ENCODE data around the gene LIPH.
"Not testable (repeated sequence)": the region's sequence is repeated elsewhere in the genome, so short reads cannot be mapped to it uniquely, and the experiment has no call there.

Gene LIPH

DNA sequence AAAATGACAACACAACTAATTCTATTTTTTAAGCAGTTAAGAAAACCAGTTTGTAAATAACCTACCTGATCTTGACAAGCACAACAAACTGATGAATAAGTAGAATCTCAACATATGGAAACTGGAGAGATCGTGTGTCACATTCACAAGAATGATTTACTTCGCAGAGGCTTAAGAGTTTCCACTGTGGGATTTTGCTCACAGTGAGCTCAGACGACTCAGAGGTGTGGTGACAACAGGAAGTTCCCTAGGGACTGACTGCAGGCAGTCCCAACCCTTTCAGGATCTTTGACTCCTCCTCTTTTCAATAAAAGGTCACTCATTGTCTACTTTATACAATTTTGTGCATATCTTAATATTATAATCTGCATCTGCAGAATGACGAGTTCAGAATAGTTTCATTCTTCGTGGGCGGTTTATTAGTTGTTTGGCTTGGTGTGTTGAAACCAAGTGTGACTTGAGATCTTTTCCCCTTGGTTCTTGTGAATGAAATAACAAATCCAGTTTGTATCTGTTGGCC is at the start of gene LIPH:
LIPH (minus strand) TSS at position 231 of the 520 bp plus-strand sequence; CDS start at position 114, 117 bp downstream.
- DNase-seq, result peak; percentile 69

- DNase-seq, result no peak
These were observed 43.1 kb upstream of the LIPH start for GRCh38 chr3:185595526-185595925.

DNA sequence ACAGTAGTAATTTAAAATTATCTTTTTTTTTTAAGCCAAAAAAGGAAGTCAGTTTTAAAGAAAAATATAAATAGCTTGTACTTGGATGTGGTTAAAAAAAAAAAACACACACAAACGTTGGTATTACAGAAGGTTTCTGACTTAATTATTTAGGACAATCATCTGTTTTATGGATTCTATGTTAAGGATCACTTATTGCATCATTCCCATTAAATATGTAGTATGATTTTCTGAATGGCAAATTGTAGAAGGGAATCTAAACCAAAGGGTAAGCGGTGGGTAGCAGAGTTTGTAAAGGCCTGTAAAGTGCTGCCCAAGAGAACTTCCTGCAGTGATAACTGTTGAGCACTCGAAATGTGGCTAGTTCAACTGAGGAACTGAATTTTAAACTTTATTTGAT is 41.7 kb upstream of the LIPH start:
- no peak for DNase-seq

- DNase-seq, result no peak
These were observed 34.3 kb upstream of the LIPH start for GRCh38 chr3:185586686-185587039.

DNA sequence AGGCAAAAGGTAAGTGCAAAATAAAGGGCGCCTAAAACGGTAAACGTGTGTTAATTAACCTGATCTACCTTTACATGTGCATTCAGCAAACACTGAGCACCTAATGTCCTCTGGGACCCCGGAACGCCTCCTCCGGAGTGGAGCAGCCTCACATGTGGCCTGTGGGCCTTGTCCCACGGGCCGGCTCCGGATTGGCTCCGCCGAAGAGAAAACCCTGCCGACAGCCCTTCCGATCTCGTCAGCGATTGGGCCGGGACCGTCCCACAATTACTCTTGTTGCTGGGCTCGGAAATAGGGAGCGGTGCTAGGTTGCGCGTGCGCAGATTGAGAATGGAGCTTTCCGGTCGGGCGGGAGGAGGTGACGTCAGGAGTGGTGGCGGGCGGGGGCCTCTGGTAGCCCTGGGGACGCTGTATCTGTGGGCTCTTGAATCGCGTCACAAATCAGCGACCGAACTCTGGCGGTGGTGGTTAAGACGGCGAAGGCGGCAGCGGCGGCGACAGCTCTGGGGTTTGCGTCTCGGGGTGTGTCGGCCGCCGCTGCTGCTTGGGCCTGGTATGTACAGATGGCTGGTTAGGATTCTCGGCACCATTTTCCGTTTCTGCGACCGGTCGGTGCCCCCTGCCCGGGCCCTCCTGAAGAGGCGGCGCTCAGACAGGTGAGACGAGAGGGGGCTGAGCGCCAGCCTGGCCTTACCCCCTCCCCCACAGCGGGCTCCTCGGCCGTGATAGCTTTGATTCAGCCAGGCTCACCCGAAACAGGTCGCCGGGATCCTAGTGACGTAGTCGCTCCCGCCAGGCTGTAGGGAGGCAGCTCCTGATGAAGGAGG is 33.7 kb upstream of the LIPH start, which contains the start of gene SENP2:
SENP2 (plus strand) TSS at position 437 of the 827 bp plus-strand sequence; CDS start at position 556, 119 bp downstream.
- DNase-seq, result peak; percentile 100

- no peak for DNase-seq
These were observed 33.1 kb upstream of the LIPH start for GRCh38 chr3:185585518-185585858.

DNA sequence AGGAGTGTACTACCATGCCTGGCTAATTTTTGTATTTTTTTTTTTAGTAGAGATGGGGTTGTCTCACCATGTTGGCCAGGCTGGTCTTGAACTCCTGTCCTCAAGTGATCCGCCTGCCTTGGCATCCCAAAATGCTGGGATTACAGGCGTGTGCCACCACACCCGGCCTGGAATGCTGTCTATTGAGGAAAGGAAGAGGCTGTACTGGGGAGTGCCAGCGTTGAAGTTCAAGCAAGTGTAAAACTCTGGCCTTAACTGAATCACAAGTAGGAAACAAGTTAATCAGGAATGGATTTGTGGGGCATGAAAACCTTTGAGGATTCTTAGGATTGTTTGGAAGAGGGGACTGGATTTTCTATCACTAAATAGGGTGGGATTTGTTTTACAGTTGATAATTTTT is 32.3 kb upstream of the LIPH start:
- DNase-seq, result no peak

DNA sequence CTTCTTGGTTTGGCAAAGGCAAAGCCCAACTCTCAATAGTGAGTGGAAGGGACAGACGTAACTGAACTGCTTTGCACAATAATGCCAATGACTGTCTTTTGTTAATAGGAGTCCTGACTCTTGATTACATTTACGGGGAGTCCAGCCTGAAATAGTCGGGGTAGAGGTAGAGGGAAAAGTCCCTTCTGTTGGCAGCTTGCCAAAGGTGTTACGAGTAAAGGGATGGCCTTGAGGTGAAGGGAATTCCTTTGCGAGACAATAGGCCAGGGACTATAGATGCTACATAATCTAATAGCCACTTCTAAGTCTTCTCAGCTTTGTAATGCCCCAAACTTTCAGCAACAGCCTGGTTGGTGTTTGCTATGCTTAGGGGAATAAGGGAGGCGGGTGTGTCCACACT is 31.5 kb upstream of the LIPH start:
- DNase-seq, result no peak

DNA sequence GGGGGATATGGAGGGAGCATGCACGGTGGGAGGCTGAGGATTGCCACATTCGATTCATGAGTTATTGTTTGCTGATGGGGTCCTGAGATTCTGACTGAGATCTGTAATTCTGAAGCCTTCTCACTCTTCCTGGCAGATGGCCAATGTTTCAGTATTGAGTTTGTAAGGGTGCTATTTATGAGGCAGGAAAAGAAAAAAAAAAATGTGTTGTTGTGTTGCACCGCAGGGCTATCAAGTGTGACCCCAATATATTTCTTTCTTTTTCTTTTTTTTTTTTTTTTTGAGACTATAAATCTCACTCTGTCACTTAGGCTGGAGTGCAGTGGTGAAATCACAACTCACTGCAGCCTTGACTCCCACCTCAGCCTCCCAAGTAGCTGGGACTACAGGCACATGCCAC is 30.5 kb upstream of the LIPH start:
- no peak for DNase-seq

GRCh38 chr3:185582236-185582635 is 29.8 kb upstream of the LIPH start:
- no peak for DNase-seq

DNA sequence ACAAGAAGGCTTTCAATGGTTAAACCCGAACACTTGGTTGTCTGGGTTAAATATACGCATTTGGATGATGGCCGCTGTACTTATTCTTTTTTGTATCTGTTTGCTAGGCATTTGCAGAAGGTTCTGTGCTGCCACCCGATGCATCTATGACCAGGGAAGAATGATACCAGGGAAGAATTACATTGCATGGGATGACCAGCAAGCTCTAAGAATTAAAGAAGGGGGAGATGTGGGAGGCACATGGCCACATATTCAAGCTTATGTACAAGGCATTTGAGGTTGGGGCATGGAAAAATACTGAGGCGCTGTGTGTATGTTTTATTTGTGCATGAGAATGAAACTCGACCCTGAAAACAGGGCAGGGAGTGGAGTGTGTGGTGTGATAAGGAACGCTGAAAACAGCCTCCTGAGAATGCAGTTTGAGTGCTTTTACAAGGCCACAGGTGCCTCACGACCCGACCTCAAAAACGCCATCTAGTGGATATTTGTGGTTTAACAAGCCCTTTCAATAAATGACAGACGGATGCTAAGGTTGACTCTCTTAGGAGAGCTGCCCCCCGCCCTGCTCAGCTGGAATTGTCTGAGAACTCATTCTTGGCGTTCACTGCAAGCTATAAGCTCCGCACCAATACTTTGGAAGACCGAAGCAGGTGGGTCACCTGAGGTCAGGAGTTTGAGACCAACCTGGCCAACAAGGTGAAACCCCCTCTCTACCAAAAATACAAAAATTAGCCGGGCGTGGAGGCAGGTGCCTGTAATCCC is 22.9 kb upstream of the LIPH start:
- DNase-seq, result peak; percentile 84

DNA sequence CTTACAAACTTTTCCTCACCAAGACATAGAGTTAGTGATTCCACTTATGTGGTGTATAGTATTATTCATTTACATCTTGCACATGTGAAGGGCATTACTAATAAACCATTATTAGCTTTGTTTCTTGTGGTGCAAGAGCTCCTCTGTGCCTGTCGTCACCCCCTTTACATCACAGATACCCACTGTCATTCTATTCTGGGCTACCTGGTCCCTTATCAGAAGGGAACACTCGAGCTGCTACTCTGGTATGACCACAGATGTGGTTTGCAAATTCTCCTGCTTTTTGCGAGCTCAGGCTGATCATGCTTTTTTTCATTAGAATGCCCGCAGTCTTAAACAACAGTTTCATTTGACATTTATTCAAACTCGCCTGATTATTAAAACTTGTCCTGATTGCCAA is 19.8 kb upstream of the LIPH start:
- DNase-seq, result no peak

DNA sequence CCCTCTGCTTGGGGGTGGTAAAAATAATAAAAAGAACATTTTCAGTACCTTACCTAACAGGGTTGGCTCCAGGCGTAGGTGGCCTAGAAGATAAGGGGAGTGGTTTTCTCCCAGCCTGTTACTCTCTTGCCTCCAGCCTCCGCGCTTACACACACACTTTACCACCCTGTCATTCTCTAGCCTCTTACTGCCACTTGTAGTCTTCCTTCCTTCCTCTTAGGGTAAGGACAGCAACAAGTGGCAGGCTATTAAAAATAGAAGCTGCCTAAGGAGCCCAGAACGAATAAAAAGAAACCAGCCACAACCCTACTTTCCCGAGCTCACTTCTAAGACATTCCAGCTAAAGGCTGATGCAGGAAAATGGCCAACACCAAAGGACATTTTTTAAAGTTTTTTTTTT is 9.6 kb upstream of the LIPH start:
- no peak for DNase-seq

- DNase-seq, result no peak
These were observed 9.1 kb upstream of the LIPH start for GRCh38 chr3:185561374-185561943.

- no peak for DNase-seq
These were observed 8.3 kb upstream of the LIPH start for GRCh38 chr3:185560676-185561075.

DNA sequence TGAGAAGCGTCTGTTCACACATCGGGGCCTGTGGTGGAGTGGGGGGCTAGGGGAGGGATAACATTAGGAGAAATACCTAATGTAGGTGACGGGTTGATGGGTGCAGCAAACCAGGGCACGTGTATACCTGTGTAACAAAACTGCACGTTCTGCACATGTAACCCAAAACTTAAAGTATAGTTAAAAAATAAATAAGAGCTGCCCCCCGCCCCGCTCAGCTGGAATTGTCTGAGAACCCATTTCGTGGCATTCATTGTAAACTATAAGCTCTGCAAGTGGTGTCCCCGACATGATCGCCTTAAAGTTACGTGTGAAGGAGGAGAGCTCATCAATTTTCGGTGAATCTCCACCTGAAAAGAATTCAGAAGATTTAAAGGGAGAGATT is 7.3 kb upstream of the LIPH start:
- DNase-seq, result no peak

DNA sequence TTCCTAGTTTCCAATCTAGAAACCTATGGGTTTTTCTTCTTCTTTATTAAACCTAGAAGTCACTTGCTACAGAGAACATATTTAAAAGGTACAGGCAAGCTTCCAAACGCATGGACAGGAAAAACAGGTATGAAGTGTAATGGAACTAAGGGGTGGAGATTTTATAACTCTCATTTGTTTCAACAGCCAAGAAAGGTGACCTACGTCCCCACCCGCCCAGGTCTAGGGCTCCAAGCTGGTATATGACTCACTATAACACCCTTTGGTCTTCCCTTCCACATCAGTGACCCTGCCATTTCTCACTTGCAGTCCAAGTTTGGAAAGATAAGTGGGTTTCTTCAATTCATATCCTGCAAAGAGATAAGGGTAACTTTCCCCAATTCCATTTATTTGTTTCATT is 6.0 kb upstream of the LIPH start:
- DNase-seq, result no peak

DNA sequence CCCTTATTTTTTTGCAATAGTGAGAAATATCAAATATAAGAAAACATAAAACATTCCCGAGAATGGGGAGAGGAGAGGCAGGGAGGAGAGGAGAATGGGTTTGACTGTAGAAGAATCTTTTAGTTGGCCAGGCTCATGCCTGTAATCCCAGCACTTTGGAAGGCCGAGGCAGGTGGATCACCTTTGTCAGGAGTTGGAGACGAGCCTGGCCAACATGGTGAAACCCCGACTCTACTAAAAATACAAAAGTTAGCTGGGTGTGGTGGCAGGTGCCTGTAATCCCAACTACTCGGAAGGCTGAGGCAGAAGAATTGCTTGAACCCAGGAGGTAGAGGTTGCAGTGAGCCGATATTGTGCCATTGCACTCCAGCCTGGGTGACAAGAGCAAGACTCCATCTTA is 4.3 kb upstream of the LIPH start:
- not testable (repeated sequence) for DNase-seq

- no peak for DNase-seq
These were observed 3.5 kb upstream of the LIPH start for GRCh38 chr3:185555860-185556347.

- DNase-seq, result no peak
These were observed 2.7 kb upstream of the LIPH start for GRCh38 chr3:185555101-185555501.

- no peak for DNase-seq
These were observed 2.7 kb downstream of the LIPH start for GRCh38 chr3:185549651-185550111.

GRCh38 chr3:185549122-185549521 is 3.3 kb downstream of the LIPH start:
- DNase-seq, result no peak

DNA sequence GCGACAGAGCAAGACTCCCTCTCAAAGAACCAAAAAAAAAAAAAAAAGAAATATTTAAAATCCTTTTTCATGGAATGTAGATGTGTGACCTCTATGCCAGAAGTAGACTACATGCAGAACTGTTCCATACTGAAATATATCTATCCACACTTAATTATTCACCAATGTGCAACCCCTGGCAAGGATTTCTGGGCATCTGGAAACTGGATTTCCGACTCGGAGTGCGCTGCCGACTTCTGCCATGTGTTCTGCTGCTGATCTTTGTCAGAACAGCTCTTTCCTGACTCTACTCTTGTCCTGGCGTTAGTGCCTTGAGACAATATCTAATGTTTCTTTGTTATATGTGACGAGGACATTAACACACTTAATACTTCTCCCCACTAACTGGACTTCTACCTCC is 11.7 kb downstream of the LIPH start:
- DNase-seq, result no peak

DNA sequence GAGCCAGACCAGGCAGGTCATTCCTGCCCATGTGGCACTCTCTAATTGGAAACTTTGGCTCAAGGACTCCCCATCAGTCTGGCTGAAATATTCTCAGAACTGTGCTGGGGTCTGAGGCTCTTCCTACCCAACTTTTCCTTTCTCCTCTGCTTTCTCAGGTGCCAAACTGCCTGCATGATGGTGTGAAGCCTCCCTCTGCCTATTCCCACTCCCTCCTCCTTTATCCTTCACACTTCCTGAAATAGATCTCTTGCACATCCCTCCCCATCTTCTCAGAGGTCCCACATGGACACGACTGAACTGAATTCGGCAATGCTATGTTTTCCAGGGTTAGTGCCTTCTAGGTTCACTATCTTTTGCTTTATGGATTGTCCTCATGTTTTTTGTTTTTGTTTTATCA is 12.5 kb downstream of the LIPH start:
- DNase-seq, result no peak

All from NCI-H2171 treated with DMSO at 0.1 percent for 48 hours (cell line).